ENCODE results near the gene SGSM2. TPM values are rescaled to one million over a fixed set of nuclear protein-coding genes. Genes with fewer than 3 reads are reported as not detected.

SGSM2 gene
- total RNA-seq, 1 experiment from 2014 or later, result 47.2 TPM

- ChIA-PET POLR2A (ENCODE audit: unreplicated experiment) (no interaction called here), CTCF (no interaction called here)
- H3K79me2 ChIP-seq (ENCODE audit: low read length), result no peaks in the 10 kb centered on the region
- no peak overlapping the region for H3K4me2 ChIP-seq (ENCODE audit: low read length)
- H3F3A ChIP-seq (ENCODE audit: low read length, unreplicated experiment), result no peaks in the 10 kb centered on the region
- ATAC-seq, result no peak
- no peaks in the 10 kb centered on the region for H3K36me3 ChIP-seq (ENCODE audit: low read depth, low read length)
- intact Hi-C loops (cut with micrococcal nuclease), result no loop called here
- TF ChIP-seq CTCF (conservative IDR thresholded peaks at IDR 0.05; ENCODE audit: low read depth, low read length) (no peak), EZH2 (IDR thresholded peaks at IDR 0.05; ENCODE audit: low read length, unreplicated experiment) (no peak), EZH2phosphoT487 (IDR thresholded peaks at IDR 0.05; ENCODE audit: borderline replicate concordance, low read length) (no peak)
- no peak overlapping the region for H3K9ac ChIP-seq (ENCODE audit: low read length)
- BruUV-seq (replicated peaks), result no TSS peak
- no peak overlapping the region for H2AFZ ChIP-seq (ENCODE audit: low read length)
- no peak overlapping the region for H3K4me3 ChIP-seq (ENCODE audit: low read length)
- H3K4me1 ChIP-seq (ENCODE audit: insufficient read depth, low read length), result peaks cover 3% of the 10 kb centered on the region
- no peaks in the 10 kb centered on the region for H3K9me2 ChIP-seq (replicated peaks; ENCODE audit: low read length)
- H4K20me1 ChIP-seq (ENCODE audit: low read length), result no peaks in the 10 kb centered on the region
- no peaks in the 10 kb centered on the region for H3K27me3 ChIP-seq (ENCODE audit: low read length)
- H3K27ac ChIP-seq (ENCODE audit: low read length), result no peak overlapping the region
- DNase-seq, result no peak
- no peaks in the 10 kb centered on the region for H3K9me3 ChIP-seq (ENCODE audit: low read length)
These were observed 27.4 kb downstream of the SGSM2 start for GRCh38 chr17:2364763-2365116.

GRCh38 chr17:2365132-2365531, 27.8 kb downstream of the SGSM2 start:
- CTCF ChIA-PET, result no interaction called here
- H3K4me2 ChIP-seq (ENCODE audit: low read length), result no peak overlapping the region
- ATAC-seq (no peak), DNase-seq (no peak)
- no TSS peak for BruUV-seq (replicated peaks)
- no peak overlapping the region for H3K9ac ChIP-seq (ENCODE audit: low read length)
- no peaks in the 10 kb centered on the region for H3K9me2 ChIP-seq (replicated peaks; ENCODE audit: low read length)
- no peaks in the 10 kb centered on the region for H3K36me3 ChIP-seq (ENCODE audit: low read depth, low read length)
- POLR2A ChIA-PET (ENCODE audit: unreplicated experiment), result no interaction called here
- no peaks in the 10 kb centered on the region for H3K27me3 ChIP-seq (ENCODE audit: low read length)
- no peaks in the 10 kb centered on the region for H4K20me1 ChIP-seq (ENCODE audit: low read length)
- no peaks in the 10 kb centered on the region for H3K79me2 ChIP-seq (ENCODE audit: low read length)
- no peak for TF ChIP-seq CTCF (conservative IDR thresholded peaks at IDR 0.05; ENCODE audit: low read depth, low read length)
- TF ChIP-seq EZH2 (IDR thresholded peaks at IDR 0.05; ENCODE audit: low read length, unreplicated experiment), result no peak
- TF ChIP-seq EZH2phosphoT487 (IDR thresholded peaks at IDR 0.05; ENCODE audit: borderline replicate concordance, low read length), result no peak
- no peak overlapping the region for H3K4me3 ChIP-seq (ENCODE audit: low read length)
- intact Hi-C loops (cut with micrococcal nuclease), result no loop called here
- no peaks in the 10 kb centered on the region for H3K4me1 ChIP-seq (ENCODE audit: insufficient read depth, low read length)
- H3K9me3 ChIP-seq (ENCODE audit: low read length), result no peaks in the 10 kb centered on the region
- no peak overlapping the region for H2AFZ ChIP-seq (ENCODE audit: low read length)
- H3K27ac ChIP-seq (ENCODE audit: low read length), result no peak overlapping the region
- no peaks in the 10 kb centered on the region for H3F3A ChIP-seq (ENCODE audit: low read length, unreplicated experiment)

- no peak overlapping the region for H3K27ac ChIP-seq (ENCODE audit: low read length)
- no peak overlapping the region for H3K4me2 ChIP-seq (ENCODE audit: low read length)
- H3K9me3 ChIP-seq (ENCODE audit: low read length), result no peaks in the 10 kb centered on the region
- no peaks in the 10 kb centered on the region for H3K4me1 ChIP-seq (ENCODE audit: insufficient read depth, low read length)
- no peaks in the 10 kb centered on the region for H3F3A ChIP-seq (ENCODE audit: low read length, unreplicated experiment)
- ATAC-seq (no peak), DNase-seq (no peak)
- intact Hi-C loops (cut with micrococcal nuclease), result no loop called here
- no peak overlapping the region for H3K4me3 ChIP-seq (ENCODE audit: low read length)
- no peak overlapping the region for H3K9ac ChIP-seq (ENCODE audit: low read length)
- POLR2A ChIA-PET (ENCODE audit: unreplicated experiment), result no interaction called here
- CTCF ChIA-PET, result no interaction called here
- H3K27me3 ChIP-seq (ENCODE audit: low read length), result no peaks in the 10 kb centered on the region
- H4K20me1 ChIP-seq (ENCODE audit: low read length), result no peaks in the 10 kb centered on the region
- no peaks in the 10 kb centered on the region for H3K36me3 ChIP-seq (ENCODE audit: low read depth, low read length)
- no TSS peak for BruUV-seq (replicated peaks)
- no peaks in the 10 kb centered on the region for H3K79me2 ChIP-seq (ENCODE audit: low read length)
- H2AFZ ChIP-seq (ENCODE audit: low read length), result no peak overlapping the region
- no peak for TF ChIP-seq EZH2 (IDR thresholded peaks at IDR 0.05; ENCODE audit: low read length, unreplicated experiment)
- TF ChIP-seq CTCF (conservative IDR thresholded peaks at IDR 0.05; ENCODE audit: low read depth, low read length), result no peak
- TF ChIP-seq EZH2phosphoT487 (IDR thresholded peaks at IDR 0.05; ENCODE audit: borderline replicate concordance, low read length), result no peak
- no peaks in the 10 kb centered on the region for H3K9me2 ChIP-seq (replicated peaks; ENCODE audit: low read length)
These were observed 29.6 kb downstream of the SGSM2 start for GRCh38 chr17:2366747-2367494.
